DND-41 (cell line): ENCODE measurements around the gene ABHD5.

Experiments
- EZH2 ChIP-seq: IDR thresholded peaks from 3 replicates; pipeline ENCODE4 v1.6.1; 2012; ENCODE audit warnings: borderline replicate concordance, low read depth, mild to moderate bottlenecking, moderate library complexity, low read length, inconsistent platforms; ENCODE audit not compliant: severe bottlenecking
- TF ChIP-seq, protein P1 (sequence below): IDR thresholded peaks from 2 replicates; pipeline ENCODE4 v1.5.1; 2012; ENCODE audit warnings: borderline replicate concordance, low read length, moderate library complexity, mild to moderate bottlenecking; ENCODE audit not compliant: poor library complexity, severe bottlenecking; ENCODE audit errors: extremely low read depth

DNA sequence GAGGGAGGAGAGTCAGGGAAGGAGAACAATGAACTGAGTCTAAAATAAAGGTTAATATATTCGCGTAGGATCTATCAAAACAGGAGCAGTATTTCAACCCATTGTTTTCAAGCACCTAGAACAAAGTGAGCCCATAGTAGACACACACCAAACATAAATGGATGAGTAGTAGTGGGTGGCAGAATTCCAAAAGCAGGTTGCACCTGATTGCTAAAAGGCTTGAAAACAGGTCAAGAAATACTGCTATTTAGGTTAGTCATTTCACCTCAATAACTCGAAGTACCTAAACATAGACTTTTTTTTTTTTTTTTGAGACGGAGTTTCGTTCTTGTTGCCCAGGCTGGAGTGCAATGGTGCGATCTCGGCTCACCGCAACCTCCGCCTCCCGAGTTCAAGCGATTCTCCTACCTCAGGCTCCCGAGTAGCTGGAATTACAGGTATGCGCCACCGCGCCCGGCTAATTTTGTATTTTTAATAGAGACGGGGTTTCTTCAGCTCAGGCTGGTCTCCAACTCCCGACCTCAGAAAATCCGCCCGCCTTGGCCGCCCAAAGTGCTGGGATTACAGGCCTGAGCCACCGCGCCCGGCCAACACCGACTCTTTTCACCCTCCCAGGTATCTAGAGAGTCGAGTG, 855 bp upstream of the ABHD5 start:
- TF ChIP-seq, protein P1, sequence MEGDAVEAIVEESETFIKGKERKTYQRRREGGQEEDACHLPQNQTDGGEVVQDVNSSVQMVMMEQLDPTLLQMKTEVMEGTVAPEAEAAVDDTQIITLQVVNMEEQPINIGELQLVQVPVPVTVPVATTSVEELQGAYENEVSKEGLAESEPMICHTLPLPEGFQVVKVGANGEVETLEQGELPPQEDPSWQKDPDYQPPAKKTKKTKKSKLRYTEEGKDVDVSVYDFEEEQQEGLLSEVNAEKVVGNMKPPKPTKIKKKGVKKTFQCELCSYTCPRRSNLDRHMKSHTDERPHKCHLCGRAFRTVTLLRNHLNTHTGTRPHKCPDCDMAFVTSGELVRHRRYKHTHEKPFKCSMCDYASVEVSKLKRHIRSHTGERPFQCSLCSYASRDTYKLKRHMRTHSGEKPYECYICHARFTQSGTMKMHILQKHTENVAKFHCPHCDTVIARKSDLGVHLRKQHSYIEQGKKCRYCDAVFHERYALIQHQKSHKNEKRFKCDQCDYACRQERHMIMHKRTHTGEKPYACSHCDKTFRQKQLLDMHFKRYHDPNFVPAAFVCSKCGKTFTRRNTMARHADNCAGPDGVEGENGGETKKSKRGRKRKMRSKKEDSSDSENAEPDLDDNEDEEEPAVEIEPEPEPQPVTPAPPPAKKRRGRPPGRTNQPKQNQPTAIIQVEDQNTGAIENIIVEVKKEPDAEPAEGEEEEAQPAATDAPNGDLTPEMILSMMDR = no peak
- no peak for TF ChIP-seq EZH2
